Activated CD8-positive, alpha-beta memory T cell treated with anti-CD3 and anti-CD28 coated beads, Interleukin-2, amount 10 ng/mL, durations not matched to agents 7 days and 5 days (primary cell): ENCODE results near the gene SULT1C4. TPM values are rescaled to one million over a fixed set of nuclear protein-coding genes. Genes with fewer than 3 reads are reported as not detected.

Source experiments
- total RNA-seq, 2 experiments: library from RNA; stranded (reverse); gene quantifications; one replicate each; pipeline ENCODE4 v1.2.3, GENCODE V29; 2021

Gene SULT1C4
- total RNA-seq, 2 experiments from 2014 or later, result not detected

Other genes with a start within 250 kb of the SULT1C4 start
- not detected for gene SULT1C3, start 138.0 kb upstream of the SULT1C4 start, total RNA-seq
- gene SULT1C2, start 89.1 kb upstream of the SULT1C4 start, total RNA-seq, result not detected
- gene GCC2, start 71.3 kb downstream of the SULT1C4 start, total RNA-seq, result 10 to 100 TPM; 47.4 to 47.8 TPM
- 10 to 100 TPM; 57.2 to 58.2 TPM for gene LIMS1, start 156.5 kb downstream of the SULT1C4 start, total RNA-seq